ENCODE data around the gene MN1. TPM values are rescaled to one million over a fixed set of nuclear protein-coding genes. Genes with fewer than 3 reads are reported as not detected.

Gene MN1
- 10.2 TPM for total RNA-seq
- long read RNA-seq, partial matches to known transcripts, result 0 of 28 reads
- long read RNA-seq, other reads (novel, unspliced or antisense), result 28 of 28 reads

GRCh38 chr22:27801616-27802345, at the start of gene MN1:
TSS of gene MN1 (minus strand) at chr22:27801756. CDS start at chr22:27800543, 1,213 bp downstream.
- DNase-seq (ENCODE audit: low spot score), result no peak

- no peak for DNase-seq (ENCODE audit: low spot score)
Measured at GRCh38 chr22:27850000-27850521, 48.5 kb upstream of the MN1 start.

DNA sequence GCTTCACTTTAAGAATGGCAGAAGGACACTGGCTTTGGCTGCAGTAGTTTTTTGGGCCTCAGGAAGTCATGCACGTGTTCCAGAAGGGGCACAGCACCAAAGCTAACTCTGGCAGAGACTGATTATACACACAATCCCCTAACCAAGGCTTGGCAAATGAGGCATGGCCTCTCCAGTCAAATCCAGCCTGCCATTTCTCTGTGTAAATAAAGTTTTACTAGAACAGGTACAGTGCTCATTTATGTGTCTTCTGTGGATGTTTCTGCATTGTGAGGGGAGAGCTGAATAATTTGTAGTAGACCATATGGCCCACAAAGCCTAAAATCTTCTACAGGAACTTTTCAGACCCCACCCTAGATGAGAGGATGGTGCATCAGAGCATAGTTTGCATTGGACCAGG, 46.4 kb upstream of the MN1 start:
- no peak for DNase-seq (ENCODE audit: low spot score)

DNA sequence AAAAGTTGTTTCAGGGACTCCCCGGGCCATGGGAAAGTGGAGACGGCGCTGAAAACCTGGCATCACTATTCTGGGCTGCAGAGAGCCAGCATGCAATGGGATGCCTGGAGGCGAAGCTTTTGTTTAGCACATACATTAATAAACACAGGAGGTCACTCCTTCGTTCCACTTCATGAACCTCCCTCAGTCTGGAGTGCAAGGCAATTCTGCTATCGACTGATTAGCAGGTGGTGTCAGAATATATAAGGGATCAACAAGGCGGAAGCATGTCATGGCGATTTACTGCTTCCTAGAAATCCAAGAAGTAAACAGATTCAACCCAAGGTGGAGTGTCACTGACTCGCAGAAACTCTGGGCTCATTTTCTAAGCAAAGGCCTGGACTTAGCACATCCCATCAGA, 45.4 kb upstream of the MN1 start:
- no peak for DNase-seq (ENCODE audit: low spot score)

DNA sequence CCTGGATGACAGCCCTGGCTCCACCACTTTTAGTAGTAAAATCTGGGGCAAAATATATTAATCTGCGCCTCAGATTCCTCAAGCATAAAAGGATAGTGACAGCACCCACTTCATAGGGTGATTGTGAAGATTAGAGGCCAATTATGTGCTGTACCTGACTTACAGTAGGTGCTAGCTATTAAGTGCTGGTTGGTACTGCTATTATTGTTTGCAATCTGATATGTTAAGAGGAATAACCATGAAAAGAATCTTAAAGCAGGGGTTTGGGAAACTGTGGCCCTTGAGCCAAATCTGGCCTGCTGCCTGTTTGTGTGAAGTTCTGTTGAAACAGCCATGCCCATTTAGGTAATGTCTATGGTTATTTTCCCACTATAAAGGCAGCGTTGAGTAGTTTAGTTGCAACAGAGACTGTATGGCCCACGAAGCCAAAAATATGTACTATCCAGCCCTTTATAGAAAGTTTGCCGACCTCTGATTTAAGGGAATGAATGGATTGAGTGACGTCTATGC, 44.7 kb upstream of the MN1 start:
- no peak for DNase-seq (ENCODE audit: low spot score)

DNA sequence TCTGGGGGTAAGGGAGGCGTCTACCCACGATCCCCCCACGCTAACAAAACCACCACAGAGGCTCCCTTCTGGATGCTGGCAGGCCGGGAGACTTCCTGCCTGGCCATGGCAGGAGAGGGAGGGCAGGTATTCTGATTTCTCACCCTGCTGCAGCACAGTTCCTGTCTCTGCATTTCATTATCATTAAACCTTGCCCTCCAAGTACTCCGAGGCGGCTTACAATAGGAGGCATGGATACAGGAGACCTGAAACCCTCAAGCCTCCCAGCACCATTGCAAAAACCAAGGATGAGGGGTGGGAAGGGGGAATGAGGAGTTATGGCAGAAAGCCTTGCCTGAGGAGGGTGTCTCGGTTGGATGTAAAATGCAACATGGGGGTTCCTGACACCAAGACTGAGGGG, 44.1 kb upstream of the MN1 start:
- DNase-seq (ENCODE audit: low spot score), result no peak

GRCh38 chr22:27844656-27845591, 43.4 kb upstream of the MN1 start:
- DNase-seq (ENCODE audit: low spot score), result no peak

- DNase-seq (ENCODE audit: low spot score), result no peak
Measured at GRCh38 chr22:27844256-27844655, 42.7 kb upstream of the MN1 start.

- DNase-seq (ENCODE audit: low spot score), result no peak
Measured at GRCh38 chr22:27843441-27843840, 41.9 kb upstream of the MN1 start.

DNA sequence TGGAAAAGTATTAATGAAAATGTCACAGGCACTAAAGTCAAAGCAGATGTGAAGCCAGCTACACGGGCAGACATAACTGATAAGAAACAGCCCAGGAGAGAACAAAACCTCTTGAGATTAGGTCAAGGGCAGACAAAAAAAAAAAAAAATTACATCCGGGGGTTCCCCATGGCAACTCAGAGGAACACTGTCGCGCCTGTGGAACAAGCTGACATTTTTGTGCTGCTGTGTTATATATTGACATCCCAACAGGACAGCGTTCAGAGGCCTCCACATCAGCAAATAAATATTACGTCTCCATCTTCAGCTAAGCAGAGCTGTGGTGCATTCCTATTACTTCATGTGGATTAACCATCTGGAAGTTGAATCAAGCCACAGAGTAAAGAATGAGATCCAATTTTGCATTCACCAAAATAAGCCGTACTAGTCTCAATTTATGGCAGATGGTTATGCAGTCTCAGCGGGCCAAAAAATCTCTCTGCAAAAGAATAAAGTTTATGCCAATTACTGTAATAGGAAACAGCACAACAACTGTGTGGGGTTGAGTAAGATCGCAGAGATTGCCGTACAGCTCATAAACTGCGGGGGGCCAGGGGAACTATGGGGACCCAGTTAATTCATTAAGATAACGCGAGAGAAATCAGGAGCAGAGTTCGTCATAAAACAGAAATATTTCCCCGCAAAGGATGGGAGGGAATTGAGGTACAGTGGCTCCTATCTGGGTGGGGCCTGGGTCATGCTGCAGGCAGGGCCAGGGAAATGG, 41.3 kb upstream of the MN1 start:
- no peak for DNase-seq (ENCODE audit: low spot score)

- DNase-seq (ENCODE audit: low spot score), result no peak
Measured at GRCh38 chr22:27842201-27842600, 40.6 kb upstream of the MN1 start.

DNA sequence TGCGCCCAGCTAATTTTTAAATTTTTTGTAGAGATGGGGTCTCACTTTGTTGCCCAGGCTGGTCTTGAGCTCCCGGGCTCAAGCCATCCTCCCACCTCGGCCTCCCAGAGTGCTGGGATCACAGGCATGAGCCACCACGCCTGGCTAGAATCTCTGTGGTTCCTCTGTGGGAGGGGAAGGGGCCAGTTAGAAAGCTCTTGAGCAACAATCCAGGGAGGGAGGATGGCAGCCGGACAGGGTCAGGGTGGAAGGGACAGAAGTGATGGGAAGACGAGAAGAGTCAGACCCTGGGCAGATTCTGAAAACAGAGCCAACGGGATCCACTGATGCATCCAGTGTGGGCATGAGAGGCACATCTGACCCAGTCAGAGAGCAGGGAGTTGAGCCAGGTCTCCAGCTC, 38.9 kb upstream of the MN1 start:
- no peak for DNase-seq (ENCODE audit: low spot score)

GRCh38 chr22:27839057-27839660, 37.6 kb upstream of the MN1 start:
- no peak for DNase-seq (ENCODE audit: low spot score)

GRCh38 chr22:27836181-27836580, 34.6 kb upstream of the MN1 start:
- peak; percentile 16 for DNase-seq (ENCODE audit: low spot score)

GRCh38 chr22:27835446-27835845, 33.9 kb upstream of the MN1 start:
- peak; percentile 22 for DNase-seq (ENCODE audit: low spot score)

GRCh38 chr22:27834364-27835185, 33.0 kb upstream of the MN1 start:
- DNase-seq (ENCODE audit: low spot score), result peak; percentile 84

DNA sequence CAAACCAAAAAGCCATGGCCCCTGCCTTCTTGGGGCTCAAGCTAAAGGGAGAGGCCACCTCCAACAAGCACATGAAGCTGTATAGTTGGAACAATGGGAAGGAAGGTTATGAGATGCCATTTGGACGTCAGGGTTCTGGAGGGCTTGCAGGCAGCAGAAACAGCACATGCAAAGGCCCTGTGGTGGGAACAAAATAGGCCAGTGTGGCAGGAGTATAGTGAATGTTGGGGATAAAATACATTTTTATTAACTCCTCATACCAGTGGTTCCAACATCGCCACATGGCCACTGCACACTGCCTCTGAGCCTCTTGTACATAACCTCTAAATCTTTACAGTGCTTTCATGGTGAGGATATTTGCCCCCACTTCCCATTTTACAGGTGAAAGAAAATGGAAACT, 32.2 kb upstream of the MN1 start:
- DNase-seq (ENCODE audit: low spot score), result peak; percentile 33

DNA sequence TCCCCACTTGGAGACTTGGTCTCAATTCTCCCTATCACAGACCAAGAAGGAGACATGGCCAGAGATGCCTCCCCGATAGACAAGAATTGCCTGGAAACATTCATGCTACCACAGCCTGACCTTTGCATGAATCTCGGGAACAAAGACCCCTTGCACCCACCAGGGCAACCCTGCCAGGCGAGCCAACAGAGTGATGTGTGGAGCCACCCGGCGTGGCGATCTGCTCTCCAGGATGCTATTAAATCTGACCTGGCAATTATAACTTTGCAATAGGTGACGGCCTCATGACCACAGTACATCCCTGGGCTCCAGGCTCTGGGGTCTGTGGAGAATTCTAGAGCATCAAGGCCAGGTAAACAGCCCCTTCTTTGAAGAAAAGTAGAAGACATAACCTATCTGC, 31.1 kb upstream of the MN1 start:
- no peak for DNase-seq (ENCODE audit: low spot score)

GRCh38 chr22:27829620-27830019, 28.1 kb upstream of the MN1 start:
- DNase-seq (ENCODE audit: low spot score), result no peak
